ENCODE results near the gene ELAPOR1. TPM values are rescaled to one million over a fixed set of nuclear protein-coding genes. Genes with fewer than 3 reads are reported as not detected.
A peak's percentile ranks its signal among the peaks of the same experiment; 100 is the strongest.

The ELAPOR1 gene
- total RNA-seq, 1 donor from 2014 or later, result 0.83 TPM

GRCh38 chr1:109158433-109158832 lies 44.5 kb downstream of the ELAPOR1 start:
- H3K27ac Mint-ChIP-seq (ENCODE audit: unreplicated experiment), result no peak overlapping the region
- H3K4me1 Mint-ChIP-seq (ENCODE audit: unreplicated experiment), result peaks cover 18% of the 10 kb centered on the region
- TF ChIP-seq CTCF (IDR thresholded peaks at IDR 0.05), result no peak
- H3K9me3 Mint-ChIP-seq (ENCODE audit: unreplicated experiment), result no peaks in the 10 kb centered on the region
- H3K36me3 Mint-ChIP-seq (ENCODE audit: unreplicated experiment), result no peaks in the 10 kb centered on the region
- DNase-seq (ENCODE audit: extremely low spot score, unreplicated experiment), result no peak
- no peaks in the 10 kb centered on the region for H3K27me3 Mint-ChIP-seq (ENCODE audit: unreplicated experiment)
- H3K4me3 Mint-ChIP-seq (ENCODE audit: unreplicated experiment), result no peak overlapping the region

- H3K9me3 Mint-ChIP-seq (ENCODE audit: unreplicated experiment), result no peaks in the 10 kb centered on the region
- no peak overlapping the region for H3K27ac Mint-ChIP-seq (ENCODE audit: unreplicated experiment)
- DNase-seq (ENCODE audit: extremely low spot score, unreplicated experiment), result no peak
- H3K4me3 Mint-ChIP-seq (ENCODE audit: unreplicated experiment), result no peak overlapping the region
- H3K27me3 Mint-ChIP-seq (ENCODE audit: unreplicated experiment), result no peaks in the 10 kb centered on the region
- no peak for TF ChIP-seq CTCF (IDR thresholded peaks at IDR 0.05)
- H3K4me1 Mint-ChIP-seq (ENCODE audit: unreplicated experiment), result peaks cover 21% of the 10 kb centered on the region
- H3K36me3 Mint-ChIP-seq (ENCODE audit: unreplicated experiment), result no peaks in the 10 kb centered on the region
Measured at GRCh38 chr1:109159326-109159725, 45.4 kb downstream of the ELAPOR1 start.

GRCh38 chr1:109160071-109160840 lies 46.3 kb downstream of the ELAPOR1 start:
- no peaks in the 10 kb centered on the region for H3K27me3 Mint-ChIP-seq (ENCODE audit: unreplicated experiment)
- H3K9me3 Mint-ChIP-seq (ENCODE audit: unreplicated experiment), result no peaks in the 10 kb centered on the region
- H3K36me3 Mint-ChIP-seq (ENCODE audit: unreplicated experiment), result no peaks in the 10 kb centered on the region
- no peak for DNase-seq (ENCODE audit: extremely low spot score, unreplicated experiment)
- peaks cover 21% of the 10 kb centered on the region for H3K4me1 Mint-ChIP-seq (ENCODE audit: unreplicated experiment)
- H3K27ac Mint-ChIP-seq (ENCODE audit: unreplicated experiment), result no peak overlapping the region
- H3K4me3 Mint-ChIP-seq (ENCODE audit: unreplicated experiment), result no peak overlapping the region
- no peak for TF ChIP-seq CTCF (IDR thresholded peaks at IDR 0.05)

GRCh38 chr1:109161858-109162606 lies 48.1 kb downstream of the ELAPOR1 start:
- Mint-ChIP-seq H3K27me3 (ENCODE audit: unreplicated experiment) (no peaks in the 10 kb centered on the region), H3K36me3 (ENCODE audit: unreplicated experiment) (no peaks in the 10 kb centered on the region), H3K4me3 (ENCODE audit: unreplicated experiment) (peak overlapping the region; percentile 65), H3K9me3 (ENCODE audit: unreplicated experiment) (no peaks in the 10 kb centered on the region), H3K4me1 (ENCODE audit: unreplicated experiment) (peaks cover 21% of the 10 kb centered on the region), H3K27ac (ENCODE audit: unreplicated experiment) (peak overlapping the region; percentile 81)
- no peak for DNase-seq (ENCODE audit: extremely low spot score, unreplicated experiment)
- no peak for TF ChIP-seq CTCF (IDR thresholded peaks at IDR 0.05)

- TF ChIP-seq CTCF (IDR thresholded peaks at IDR 0.05), result no peak
- H3K9me3 Mint-ChIP-seq (ENCODE audit: unreplicated experiment), result no peaks in the 10 kb centered on the region
- no peak for DNase-seq (ENCODE audit: extremely low spot score, unreplicated experiment)
- H3K4me1 Mint-ChIP-seq (ENCODE audit: unreplicated experiment), result peaks cover 21% of the 10 kb centered on the region
- H3K36me3 Mint-ChIP-seq (ENCODE audit: unreplicated experiment), result no peaks in the 10 kb centered on the region
- H3K4me3 Mint-ChIP-seq (ENCODE audit: unreplicated experiment), result peak overlapping the region; percentile 65
- peak overlapping the region; percentile 81 for H3K27ac Mint-ChIP-seq (ENCODE audit: unreplicated experiment)
- H3K27me3 Mint-ChIP-seq (ENCODE audit: unreplicated experiment), result no peaks in the 10 kb centered on the region
Measured at GRCh38 chr1:109162626-109163025, 48.7 kb downstream of the ELAPOR1 start.
